Ovary (tissue), 9 donors: ENCODE data around the gene LRIT3. TPM values are rescaled to one million over a fixed set of nuclear protein-coding genes. Genes with fewer than 3 reads are reported as not detected.

ENCODE experiments used
- DNase-seq, 5 donors: peaks; one replicate each; pipeline ENCODE4 v3.0.0-alpha.2; 2019 to 2020
- H3K27ac ChIP-seq, 2 donors: fragments of 200-600 bp; one replicate each; pipeline versions ENCODE4 v1.5.1 to v1.8.0; 2019 to 2022
- H3K27me3 ChIP-seq: fragments of 200-600 bp; one replicate; pipeline ENCODE4 v1.8.0; 2022
- H3K36me3 ChIP-seq: fragments of 200-600 bp; sonication (generic); one replicate; pipeline ENCODE4 v1.5.1; 2019
- H3K4me1 ChIP-seq: one replicate; pipeline ENCODE4 v1.8.1; 2013; ENCODE audit warnings: mild to moderate bottlenecking, moderate library complexity; ENCODE audit not compliant: insufficient read depth
- H3K4me3 ChIP-seq: fragments of 200-600 bp; sonication (generic); one replicate; pipeline ENCODE4 v1.5.1; 2017
- H3K9me3 ChIP-seq, 2 donors: fragments of 200-600 bp in 1 of 2; sonication (generic) in 1 of 2; one replicate each; pipeline versions ENCODE4 v1.5.1 to v1.8.1; 2013 to 2019; ENCODE audit warnings: mild to moderate bottlenecking in 1 of 2, moderate library complexity in 1 of 2
- CTCF ChIP-seq, 3 donors: fragments of 450-650 bp in 2 of 3; fragments of 200-600 bp in 1 of 3; IDR thresholded peaks; one replicate each; pipeline versions ENCODE4 v1.5.1 to v1.8.0; 2016 to 2022; ENCODE audit warnings: antibody characterized with exemption in 3 of 3, mild to moderate bottlenecking in 1 of 3
- EP300 ChIP-seq: sonication (generic); formaldehyde crosslinking; IDR thresholded peaks from one replicate; pipeline ENCODE4 v1.6.1; 2017; ENCODE audit warnings: antibody characterized with exemption
- POLR2A ChIP-seq: fragments of 450-650 bp; IDR thresholded peaks from one replicate; pipeline ENCODE4 v1.6.1; 2017; ENCODE audit warnings: antibody characterized with exemption, mild to moderate bottlenecking, moderate library complexity
- WGBS, 3 donors: extraction: QIAGEN DNeasy Blood & Tissue Kit in 1 of 3; methylation state at CpG; one replicate each; pipeline versions ENCODE4 v1.1.5 to v1.1.7; 2013 to 2017; 5-methylcytosine and 5-hydroxymethylcytosine counted together
- intact Hi-C, 4 donors: fragments of 100-400 bp; cut with DNase I; formaldehyde crosslinking; loops; one replicate each; pipeline versions ENCODE4 v1.11.0 to v1.15.1; 2022 to 2023
- polyA plus RNA-seq, 2 donors: library from polyadenylated mRNA; stranded (reverse); fragments of 200-250 nt in 1 of 2; fragments of 350-450 nt in 1 of 2; fragmentation: Illumina TruSeq in 1 of 2; extraction: RNeasy Lipid Tissue Mini Kit (QIAGEN cat#74804) in 1 of 2; gene quantifications; one replicate each; pipeline ENCODE4 v1.2.3, GENCODE V29; 2013 to 2014
- total RNA-seq, 7 donors: library from RNA; depleted of rRNA in 2 of 7; stranded (reverse); fragments of >200 nt in 2 of 7; fragmentation: NEBNext Ultra II Directional in 3 of 7; extraction: Animal tissue kit (Norgen Biotek cat#: 25700) in 3 of 7; gene quantifications; one replicate each; pipeline versions ENCODE4 v1.1.0 to v1.2.4, GENCODE V29; 2016 to 2023
- donor health status: DM: no; HTN: no; CAD: no; lungs with moderate emphysema.
- donor health status: DM: no; HTN: no; CAD: no.
- donor health status: Bipolar disorder and iron deficiency.
- donor health status: DM: yes; HTN: yes; CAD: no.
- donor health status: DM: no; HTN: no; CAD: no.
- donor health status: DM: yes; HTN: yes; CAD: no.

LRIT3 gene
- total and polyA plus RNA-seq, 9 donors = 0.02 to 0.35 (median 0.11) TPM; not detected in 1

- H3K27ac ChIP-seq = no peak overlapping the region
- no peak overlapping the region for H3K4me3 ChIP-seq
- no peak for DNase-seq
- H3K36me3 ChIP-seq = no peaks in the 10 kb centered on the region
- H3K4me1 ChIP-seq = no peaks in the 10 kb centered on the region
- H3K9me3 ChIP-seq = no peaks in the 10 kb centered on the region
- TF ChIP-seq POLR2A (no peak), CTCF (IDR thresholded peaks at IDR 0.05) (no peak), EP300 (no peak)
- no peaks in the 10 kb centered on the region for H3K27me3 ChIP-seq
- intact Hi-C loops = no loop called here
- 88 to 95% (median 93%) methylated on average over 2 of the region's 2 CpGs for WGBS, 3 donors
Measured at GRCh38 chr4:109876634-109877265, 28.8 kb downstream of the LRIT3 start.

- no peak for TF ChIP-seq CTCF (IDR thresholded peaks at IDR 0.05)
- TF ChIP-seq POLR2A = no peak
Measured at GRCh38 chr4:109877400-109877799, 29.5 kb downstream of the LRIT3 start.

GRCh38 chr4:109878355-109878754, 30.4 kb downstream of the LRIT3 start:
- no peak for DNase-seq
- no peaks in the 10 kb centered on the region for H3K36me3 ChIP-seq
- no peaks in the 10 kb centered on the region for H3K27me3 ChIP-seq
- intact Hi-C loops = no loop called here
- 68 to 74% (median 74%) methylated on average over 2 of the region's 2 CpGs for WGBS, 3 donors
- no peaks in the 10 kb centered on the region for H3K4me1 ChIP-seq
- TF ChIP-seq CTCF (IDR thresholded peaks at IDR 0.05) (no peak), POLR2A (no peak), EP300 (no peak)
- H3K4me3 ChIP-seq = no peak overlapping the region
- H3K27ac ChIP-seq = no peak overlapping the region
- no peaks in the 10 kb centered on the region for H3K9me3 ChIP-seq

More at GRCh38 chr4:109877400-109877799, 29.5 kb downstream of the LRIT3 start:
- Histone ChIP-seq H3K9me3 (no peaks in the 10 kb centered on the region), H3K27me3 (no peaks in the 10 kb centered on the region), H3K4me1 (no peaks in the 10 kb centered on the region), H3K36me3 (no peaks in the 10 kb centered on the region), H3K27ac (no peak overlapping the region), H3K4me3 (no peak overlapping the region)
- no peak for DNase-seq
- 44 to 60% (median 50%) methylated on average over 3 of the region's 3 CpGs for WGBS, 3 donors
- intact Hi-C loops = no loop called here

GRCh38 chr4:109879081-109879480, 31.2 kb downstream of the LRIT3 start:
- no peak for TF ChIP-seq EP300
- no peak for TF ChIP-seq POLR2A
- no peak for TF ChIP-seq CTCF (IDR thresholded peaks at IDR 0.05)
- no peaks in the 10 kb centered on the region for H3K27me3 ChIP-seq
- WGBS, 3 donors = 72 to 78% (median 74%) methylated on average over 12 of the region's 12 CpGs
- H3K4me3 ChIP-seq = no peak overlapping the region
- intact Hi-C loops = no loop called here
- H3K36me3 ChIP-seq = no peaks in the 10 kb centered on the region
- no peaks in the 10 kb centered on the region for H3K4me1 ChIP-seq
- no peaks in the 10 kb centered on the region for H3K9me3 ChIP-seq
- DNase-seq = no peak
- no peak overlapping the region for H3K27ac ChIP-seq
